ENCODE measurements around the gene MED7.

GRCh38 chr5:157143127-157143971, 684 bp upstream of the MED7 start:
- TF ChIP-seq CTCF (IDR thresholded peaks at IDR 0.05; ENCODE audit: low read depth, low read length, missing input control), result no peak
- TF ChIP-seq, protein P1, sequence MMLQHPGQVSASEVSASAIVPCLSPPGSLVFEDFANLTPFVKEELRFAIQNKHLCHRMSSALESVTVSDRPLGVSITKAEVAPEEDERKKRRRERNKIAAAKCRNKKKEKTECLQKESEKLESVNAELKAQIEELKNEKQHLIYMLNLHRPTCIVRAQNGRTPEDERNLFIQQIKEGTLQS (IDR thresholded peaks at IDR 0.05), result no peak
- TF ChIP-seq, protein P2, sequence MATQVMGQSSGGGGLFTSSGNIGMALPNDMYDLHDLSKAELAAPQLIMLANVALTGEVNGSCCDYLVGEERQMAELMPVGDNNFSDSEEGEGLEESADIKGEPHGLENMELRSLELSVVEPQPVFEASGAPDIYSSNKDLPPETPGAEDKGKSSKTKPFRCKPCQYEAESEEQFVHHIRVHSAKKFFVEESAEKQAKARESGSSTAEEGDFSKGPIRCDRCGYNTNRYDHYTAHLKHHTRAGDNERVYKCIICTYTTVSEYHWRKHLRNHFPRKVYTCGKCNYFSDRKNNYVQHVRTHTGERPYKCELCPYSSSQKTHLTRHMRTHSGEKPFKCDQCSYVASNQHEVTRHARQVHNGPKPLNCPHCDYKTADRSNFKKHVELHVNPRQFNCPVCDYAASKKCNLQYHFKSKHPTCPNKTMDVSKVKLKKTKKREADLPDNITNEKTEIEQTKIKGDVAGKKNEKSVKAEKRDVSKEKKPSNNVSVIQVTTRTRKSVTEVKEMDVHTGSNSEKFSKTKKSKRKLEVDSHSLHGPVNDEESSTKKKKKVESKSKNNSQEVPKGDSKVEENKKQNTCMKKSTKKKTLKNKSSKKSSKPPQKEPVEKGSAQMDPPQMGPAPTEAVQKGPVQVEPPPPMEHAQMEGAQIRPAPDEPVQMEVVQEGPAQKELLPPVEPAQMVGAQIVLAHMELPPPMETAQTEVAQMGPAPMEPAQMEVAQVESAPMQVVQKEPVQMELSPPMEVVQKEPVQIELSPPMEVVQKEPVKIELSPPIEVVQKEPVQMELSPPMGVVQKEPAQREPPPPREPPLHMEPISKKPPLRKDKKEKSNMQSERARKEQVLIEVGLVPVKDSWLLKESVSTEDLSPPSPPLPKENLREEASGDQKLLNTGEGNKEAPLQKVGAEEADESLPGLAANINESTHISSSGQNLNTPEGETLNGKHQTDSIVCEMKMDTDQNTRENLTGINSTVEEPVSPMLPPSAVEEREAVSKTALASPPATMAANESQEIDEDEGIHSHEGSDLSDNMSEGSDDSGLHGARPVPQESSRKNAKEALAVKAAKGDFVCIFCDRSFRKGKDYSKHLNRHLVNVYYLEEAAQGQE (IDR thresholded peaks at IDR 0.05), result peak; percentile 32
- peak; percentile 94 for TF ChIP-seq YY1 (IDR thresholded peaks at IDR 0.05)
- no peak for TF ChIP-seq JUND (IDR thresholded peaks at IDR 0.05)
- TF ChIP-seq, protein P3, sequence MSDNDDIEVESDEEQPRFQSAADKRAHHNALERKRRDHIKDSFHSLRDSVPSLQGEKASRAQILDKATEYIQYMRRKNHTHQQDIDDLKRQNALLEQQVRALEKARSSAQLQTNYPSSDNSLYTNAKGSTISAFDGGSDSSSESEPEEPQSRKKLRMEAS (IDR thresholded peaks at IDR 0.05), result no peak
- TF ChIP-seq TAF1 (conservative IDR thresholded peaks at IDR 0.05), result no peak
- no peak for TF ChIP-seq HNF4A (conservative IDR thresholded peaks at IDR 0.05)
- no peak for TF ChIP-seq SP1 (IDR thresholded peaks at IDR 0.05)
- no peak for TF ChIP-seq RAD21 (IDR thresholded peaks at IDR 0.05)
- TF ChIP-seq NR2F2 (IDR thresholded peaks at IDR 0.05), result no peak
- no peak for TF ChIP-seq RXRA (IDR thresholded peaks at IDR 0.05)
